Parathyroid adenoma (tissue), 2 donors: ENCODE measurements around the gene PXDN.

Source experiments
- H2AFZ ChIP-seq: fragments of 300-600 bp; sonication (generic); one replicate; pipeline ENCODE4 v1.7.0; 2017; ENCODE audit warnings: antibody characterized with exemption, mild to moderate bottlenecking
- H3K27ac ChIP-seq: fragments of 300-600 bp; sonication (generic); one replicate; pipeline ENCODE4 v1.7.0; 2017
- H3K27me3 ChIP-seq: fragments of 300-600 bp; sonication (generic); one replicate; pipeline ENCODE4 v1.7.0; 2017; ENCODE audit warnings: low read length; ENCODE audit not compliant: control insufficient read depth, insufficient read depth
- H3K36me3 ChIP-seq: fragments of 300-600 bp; sonication (generic); one replicate; pipeline ENCODE4 v1.7.0; 2017; ENCODE audit warnings: low read length; ENCODE audit not compliant: control insufficient read depth, insufficient read depth
- H3K4me1 ChIP-seq: fragments of 300-600 bp; sonication (generic); one replicate; pipeline ENCODE4 v1.7.0; 2017; ENCODE audit warnings: control low read depth
- H3K4me2 ChIP-seq: fragments of 300-600 bp; sonication (generic); one replicate; pipeline ENCODE4 v1.7.0; 2017; ENCODE audit warnings: low read length
- H3K4me3 ChIP-seq: fragments of 300-600 bp; sonication (generic); one replicate; pipeline ENCODE4 v1.7.0; 2017; ENCODE audit warnings: low read depth, low read length
- H3K79me2 ChIP-seq: fragments of 300-600 bp; sonication (generic); one replicate; pipeline ENCODE4 v1.7.0; 2017; ENCODE audit warnings: control low read depth
- H3K9ac ChIP-seq: fragments of 300-600 bp; sonication (generic); one replicate; pipeline ENCODE4 v1.7.0; 2017; ENCODE audit warnings: mild to moderate bottlenecking
- H3K9me3 ChIP-seq: fragments of 300-600 bp; sonication (generic); one replicate; pipeline ENCODE4 v1.7.0; 2017; ENCODE audit warnings: low read length; ENCODE audit not compliant: control insufficient read depth
- TF ChIP-seq, protein P1 (sequence below): fragments of 300-600 bp; sonication (generic); IDR thresholded peaks from one replicate; pipeline ENCODE4 v1.7.0; 2017; ENCODE audit warnings: antibody characterized with exemption, mild to moderate bottlenecking
- donor health status: primary hyperparathyroidism.

The PXDN gene

DNA sequence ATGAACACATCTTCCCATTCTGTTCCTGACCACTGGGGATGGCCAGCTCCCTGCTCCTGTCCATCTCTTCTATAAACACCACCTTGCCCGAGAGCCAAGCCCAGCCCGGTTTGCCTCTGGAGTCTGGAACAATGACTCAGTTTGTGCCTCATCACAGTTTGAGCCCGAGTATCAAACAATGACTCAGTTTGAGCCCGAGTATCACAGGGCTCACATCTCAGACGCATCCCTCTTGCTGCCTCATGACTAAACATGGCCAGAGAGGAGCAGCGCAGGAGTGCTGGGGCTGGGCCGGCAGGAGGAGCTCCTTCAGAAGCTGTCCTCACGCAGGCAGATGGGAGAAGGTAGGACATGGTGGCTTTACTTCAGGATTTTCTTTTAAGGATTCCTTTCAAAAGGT lies 68.7 kb downstream of the PXDN start:
- TF ChIP-seq, protein P1, sequence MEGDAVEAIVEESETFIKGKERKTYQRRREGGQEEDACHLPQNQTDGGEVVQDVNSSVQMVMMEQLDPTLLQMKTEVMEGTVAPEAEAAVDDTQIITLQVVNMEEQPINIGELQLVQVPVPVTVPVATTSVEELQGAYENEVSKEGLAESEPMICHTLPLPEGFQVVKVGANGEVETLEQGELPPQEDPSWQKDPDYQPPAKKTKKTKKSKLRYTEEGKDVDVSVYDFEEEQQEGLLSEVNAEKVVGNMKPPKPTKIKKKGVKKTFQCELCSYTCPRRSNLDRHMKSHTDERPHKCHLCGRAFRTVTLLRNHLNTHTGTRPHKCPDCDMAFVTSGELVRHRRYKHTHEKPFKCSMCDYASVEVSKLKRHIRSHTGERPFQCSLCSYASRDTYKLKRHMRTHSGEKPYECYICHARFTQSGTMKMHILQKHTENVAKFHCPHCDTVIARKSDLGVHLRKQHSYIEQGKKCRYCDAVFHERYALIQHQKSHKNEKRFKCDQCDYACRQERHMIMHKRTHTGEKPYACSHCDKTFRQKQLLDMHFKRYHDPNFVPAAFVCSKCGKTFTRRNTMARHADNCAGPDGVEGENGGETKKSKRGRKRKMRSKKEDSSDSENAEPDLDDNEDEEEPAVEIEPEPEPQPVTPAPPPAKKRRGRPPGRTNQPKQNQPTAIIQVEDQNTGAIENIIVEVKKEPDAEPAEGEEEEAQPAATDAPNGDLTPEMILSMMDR: no peak
- no peaks in the 10 kb centered on the region for H3K79me2 ChIP-seq
- H3K27me3 ChIP-seq: no peaks in the 10 kb centered on the region
- H3K4me2 ChIP-seq: no peak overlapping the region
- H3K27ac ChIP-seq: no peak overlapping the region
- H2AFZ ChIP-seq: no peak overlapping the region
- no peaks in the 10 kb centered on the region for H3K9me3 ChIP-seq
- no peak overlapping the region for H3K4me3 ChIP-seq
- H3K4me1 ChIP-seq: no peaks in the 10 kb centered on the region
- H3K36me3 ChIP-seq: no peaks in the 10 kb centered on the region
- no peak overlapping the region for H3K9ac ChIP-seq

DNA sequence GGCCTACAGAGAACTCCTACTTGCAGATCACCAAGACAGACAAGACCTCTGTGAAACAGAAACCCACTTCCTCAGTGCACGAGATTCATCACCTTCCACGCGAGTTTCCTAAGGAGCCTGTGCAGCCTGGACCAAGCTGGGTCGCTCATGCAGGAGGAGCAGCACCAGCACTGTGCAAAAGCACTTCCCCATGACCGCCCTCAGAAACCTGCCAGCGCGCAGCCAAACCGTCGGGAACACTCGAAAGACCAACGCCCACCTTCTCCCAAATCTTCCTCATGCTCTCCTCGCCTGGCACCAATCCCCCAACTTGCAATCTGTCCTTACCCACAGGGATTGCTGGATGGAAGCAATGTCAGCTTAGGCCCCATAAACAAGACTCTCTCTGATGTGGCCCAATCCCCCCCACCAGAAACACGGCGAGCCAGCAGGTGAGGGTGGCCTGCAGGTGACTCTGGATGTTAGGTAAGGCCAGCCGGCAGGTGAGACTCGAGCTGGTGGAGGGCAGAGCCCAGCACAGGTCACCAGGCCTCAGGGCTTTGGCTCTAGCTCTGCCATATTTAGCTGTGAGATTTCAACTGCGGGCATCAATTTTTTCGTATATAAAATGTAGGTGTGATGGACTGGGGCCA lies 69.4 kb downstream of the PXDN start:
- H3K36me3 ChIP-seq: no peaks in the 10 kb centered on the region
- TF ChIP-seq, protein P1: no peak
- H3K4me2 ChIP-seq: no peak overlapping the region
- no peak overlapping the region for H3K4me3 ChIP-seq
- H3K27me3 ChIP-seq: no peaks in the 10 kb centered on the region
- H2AFZ ChIP-seq: no peak overlapping the region
- no peak overlapping the region for H3K9ac ChIP-seq
- H3K9me3 ChIP-seq: no peaks in the 10 kb centered on the region
- H3K4me1 ChIP-seq: no peaks in the 10 kb centered on the region
- H3K79me2 ChIP-seq: no peaks in the 10 kb centered on the region
- no peak overlapping the region for H3K27ac ChIP-seq

DNA sequence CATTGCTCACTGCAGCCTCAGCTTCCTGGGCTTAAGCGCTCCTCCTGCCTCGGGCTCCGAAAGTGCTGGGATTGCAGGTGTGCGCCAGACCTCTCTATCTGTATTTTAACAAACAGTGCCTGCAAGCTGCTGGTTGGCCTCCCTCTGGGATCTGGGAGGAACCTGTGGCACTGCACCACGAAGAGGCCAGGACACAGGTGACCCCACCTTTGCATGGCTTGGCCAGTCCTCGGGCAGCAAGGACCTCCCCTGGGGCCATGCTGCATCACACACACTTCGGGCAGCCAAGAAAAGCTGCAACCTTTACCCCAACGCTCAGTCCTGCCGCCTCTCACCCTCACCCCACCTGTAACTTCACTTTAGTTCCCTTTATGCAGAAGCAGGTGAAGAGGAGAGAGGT lies 70.0 kb downstream of the PXDN start:
- no peaks in the 10 kb centered on the region for H3K9me3 ChIP-seq
- no peak overlapping the region for H3K9ac ChIP-seq
- TF ChIP-seq, protein P1: no peak
- no peak overlapping the region for H3K4me2 ChIP-seq
- H3K27me3 ChIP-seq: no peaks in the 10 kb centered on the region
- no peaks in the 10 kb centered on the region for H3K4me1 ChIP-seq
- no peak overlapping the region for H3K4me3 ChIP-seq
- no peaks in the 10 kb centered on the region for H3K36me3 ChIP-seq
- H3K27ac ChIP-seq: no peak overlapping the region
- no peak overlapping the region for H2AFZ ChIP-seq
- H3K79me2 ChIP-seq: no peaks in the 10 kb centered on the region

DNA sequence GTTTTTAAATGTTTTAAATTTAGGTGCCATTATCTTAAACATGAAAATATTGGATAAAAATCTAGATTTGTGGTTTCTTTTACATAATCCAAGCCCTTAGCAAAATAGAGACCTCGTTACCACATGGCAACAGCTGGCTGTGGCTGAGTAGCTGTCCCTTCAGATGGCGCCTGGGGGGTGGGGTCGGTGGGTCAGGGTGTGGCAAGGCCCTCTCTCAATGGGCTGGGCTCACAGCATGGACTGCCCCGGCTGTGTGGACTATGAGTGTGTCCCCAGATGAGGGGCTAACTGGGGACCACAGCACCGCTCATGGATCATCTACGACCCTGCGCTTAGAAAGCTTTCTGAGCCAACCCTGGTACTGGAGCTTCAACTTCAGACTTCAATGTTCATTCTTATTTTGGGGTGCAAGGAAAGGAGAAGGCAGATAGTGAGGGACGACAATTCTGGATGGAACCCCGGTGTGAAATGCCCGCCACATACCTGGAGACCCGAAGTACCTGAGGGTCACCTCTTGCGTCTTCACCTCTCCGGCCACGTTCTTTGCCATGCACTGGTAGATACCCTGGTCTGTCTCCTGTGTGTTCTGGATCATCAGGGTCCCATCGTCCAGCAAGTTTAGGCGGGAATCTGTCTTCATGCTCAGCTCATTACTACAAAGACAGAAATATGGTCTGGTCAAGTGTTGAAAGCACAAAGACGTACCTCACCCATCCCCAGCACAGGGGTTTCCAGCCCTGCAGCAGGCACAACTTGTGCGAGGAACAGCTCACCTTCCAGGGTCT lies 71.0 kb downstream of the PXDN start:
- Histone ChIP-seq H3K27me3 (no peaks in the 10 kb centered on the region), H3K36me3 (no peaks in the 10 kb centered on the region), H3K9me3 (no peaks in the 10 kb centered on the region), H3K9ac (no peak overlapping the region), H3K27ac (no peak overlapping the region), H3K4me3 (no peak overlapping the region), H3K4me2 (no peak overlapping the region), H2AFZ (no peak overlapping the region), H3K4me1 (no peaks in the 10 kb centered on the region), H3K79me2 (no peaks in the 10 kb centered on the region)
- TF ChIP-seq, protein P1: no peak
